SK-N-MC (cell line): ENCODE results near the gene PLA2G4B.
"Not testable (repeated sequence)": the region's sequence is repeated elsewhere in the genome, so short reads cannot be mapped to it uniquely, and the experiment has no call there.

ENCODE experiments used
- DNase-seq: peaks from one replicate; pipeline ENCODE4 v3.0.0-alpha.2; 2011; ENCODE audit warnings: low read depth, low spot score
- H3K27ac ChIP-seq: fragments of 200-600 bp; sonication (generic); 2 replicates; pipeline ENCODE4 v1.5.1; 2016; ENCODE audit warnings: mixed run types
- H3K36me3 ChIP-seq: fragments of 200-600 bp; sonication (generic); 2 replicates; pipeline ENCODE4 v1.6.1; 2017; ENCODE audit warnings: antibody characterized with exemption, low read length, mixed read lengths; ENCODE audit not compliant: insufficient read depth
- H3K4me3 ChIP-seq: fragments of 200-600 bp; sonication (generic); 2 replicates; pipeline ENCODE4 v1.5.1; 2016
- H3K9ac ChIP-seq: fragments of 200-600 bp; sonication (generic); 2 replicates; pipeline ENCODE4 v1.8.0; 2017; ENCODE audit warnings: mixed run types, mixed read lengths; ENCODE audit not compliant: insufficient read length
- H3K9me3 ChIP-seq: fragments of 200-600 bp; sonication (generic); 2 replicates; pipeline ENCODE4 v1.6.1; 2017; ENCODE audit warnings: low read depth, mild to moderate bottlenecking, antibody characterized with exemption, low read length, moderate library complexity, mixed read lengths
- EZH2 ChIP-seq: fragments of 200-600 bp; sonication (generic); IDR thresholded peaks from one replicate; pipeline ENCODE4 v1.6.1; 2017; ENCODE audit warnings: antibody characterized with exemption
- FOXP2 ChIP-seq: optimal IDR thresholded peaks from 2 replicates; pipeline ENCODE3; 2011; ENCODE audit warnings: mild to moderate bottlenecking, moderate library complexity; ENCODE audit not compliant: insufficient read depth; ENCODE audit errors: extremely low read length, control extremely low read depth
- POLR2AphosphoS5 ChIP-seq: IDR thresholded peaks from 2 replicates; pipeline ENCODE4 v1.6.1; 2012; ENCODE audit warnings: mild to moderate bottlenecking, low read depth, low read length, borderline replicate concordance

Gene PLA2G4B

GRCh38 chr15:41827880-41828806 lies 10.5 kb upstream of the PLA2G4B start, which contains the start of gene JMJD7:
Gene JMJD7, plus strand, starts transcription at chr15:41828092. Its CDS starts 33 bp downstream, at chr15:41828125.
- Histone ChIP-seq H3K9me3 (no peaks in the 10 kb centered on the region), H3K36me3 (no peaks in the 10 kb centered on the region; the same call in 1 of the 2 replicates), H3K9ac (peak within 1 kb of the TSS; percentile 81), H3K27ac (no peak within 1 kb of the TSS), H3K4me3 (peak within 1 kb of the TSS; percentile 88)
- DNase-seq, result no peak
- TF ChIP-seq EZH2 (no peak), POLR2AphosphoS5 (peak; percentile 88)

- no peak overlapping the region for H3K27ac ChIP-seq
- peak overlapping the region; percentile 81 for H3K9ac ChIP-seq
- peak overlapping the region; percentile 88 for H3K4me3 ChIP-seq
- no peak for TF ChIP-seq FOXP2
- no peak for TF ChIP-seq POLR2AphosphoS5
- TF ChIP-seq EZH2, result no peak
- H3K9me3 ChIP-seq, result no peaks in the 10 kb centered on the region
- DNase-seq, result no peak
- no peaks in the 10 kb centered on the region for H3K36me3 ChIP-seq
Measured at GRCh38 chr15:41828807-41829141, 9.9 kb upstream of the PLA2G4B start.

DNA sequence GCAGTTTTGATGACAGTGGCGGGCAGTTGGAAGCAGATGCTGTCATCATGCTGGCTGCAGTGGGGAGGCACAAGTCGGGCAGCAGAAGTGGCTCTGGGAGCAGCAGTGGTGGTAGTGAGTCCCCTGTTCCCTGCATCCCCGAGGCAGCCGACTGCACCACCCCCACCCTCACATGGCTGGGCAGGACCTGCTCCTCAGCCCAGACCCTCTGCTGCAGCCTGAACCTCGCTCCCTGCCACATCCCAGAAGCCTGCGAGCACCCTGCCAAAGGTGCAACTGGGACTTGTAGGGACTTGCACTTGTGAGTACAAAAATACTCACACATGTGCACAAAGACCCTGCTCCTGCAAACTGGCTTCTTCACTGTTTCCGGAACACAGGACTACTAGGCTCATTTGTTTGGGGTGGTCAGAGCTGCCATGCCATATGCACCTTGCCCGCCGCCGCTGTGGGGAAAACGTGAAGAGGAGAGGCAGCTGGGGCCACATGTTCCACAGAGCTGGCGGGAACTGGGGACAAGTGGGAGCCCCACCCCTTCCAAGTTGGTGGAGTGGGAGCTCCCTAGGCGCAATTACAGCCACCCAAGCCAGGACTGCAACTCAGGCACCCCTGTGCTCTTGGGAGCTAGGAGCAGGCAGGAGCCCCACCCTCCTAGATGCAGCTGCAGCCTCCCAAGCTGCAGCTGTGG lies 8.5 kb upstream of the PLA2G4B start:
- H3K9ac ChIP-seq, result no peak overlapping the region
- no peak overlapping the region for H3K4me3 ChIP-seq
- TF ChIP-seq FOXP2 (no peak), EZH2 (no peak)
- no peaks in the 10 kb centered on the region for H3K9me3 ChIP-seq
- DNase-seq, result no peak
- H3K36me3 ChIP-seq, result no peaks in the 10 kb centered on the region
- no peak overlapping the region for H3K27ac ChIP-seq

- not testable (repeated sequence) for H3K27ac ChIP-seq, H3K9me3 ChIP-seq, H3K36me3 ChIP-seq, H3K9ac ChIP-seq, DNase-seq, H3K4me3 ChIP-seq
Measured at GRCh38 chr15:41831291-41831690, 7.4 kb upstream of the PLA2G4B start.

GRCh38 chr15:41832208-41832607 lies 6.4 kb upstream of the PLA2G4B start:
- Histone ChIP-seq H3K4me3 (no peak overlapping the region), H3K36me3 (no peaks in the 10 kb centered on the region), H3K27ac (no peak overlapping the region), H3K9ac (no peak overlapping the region), H3K9me3 (no peaks in the 10 kb centered on the region)
- no peak for DNase-seq
- no peak for TF ChIP-seq EZH2
- no peak for TF ChIP-seq POLR2AphosphoS5
- no peak for TF ChIP-seq FOXP2

DNA sequence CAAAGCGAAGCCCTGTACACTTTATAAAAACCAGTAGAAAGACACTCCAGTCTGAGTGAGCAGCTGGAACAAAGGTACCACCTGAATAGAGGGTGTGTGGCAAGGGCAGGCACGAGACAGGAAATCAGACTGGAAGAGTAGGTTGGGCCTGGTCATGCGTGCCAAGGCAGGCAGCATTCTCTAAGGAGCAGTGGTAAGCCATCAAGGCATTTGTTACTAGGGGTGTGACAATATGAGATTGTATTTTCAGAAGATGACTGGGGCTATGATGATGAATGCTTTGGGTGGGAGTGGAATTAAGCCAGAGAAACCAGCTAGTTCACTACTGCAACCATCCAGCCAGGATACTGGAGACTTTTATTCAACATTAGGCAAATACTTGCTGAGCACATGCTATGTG lies 5.8 kb upstream of the PLA2G4B start:
- Histone ChIP-seq H3K36me3 (no peaks in the 10 kb centered on the region), H3K4me3 (no peak overlapping the region), H3K9me3 (no peaks in the 10 kb centered on the region), H3K9ac (no peak overlapping the region), H3K27ac (no peak overlapping the region)
- TF ChIP-seq EZH2 (no peak), FOXP2 (no peak), POLR2AphosphoS5 (no peak)
- no peak for DNase-seq

DNA sequence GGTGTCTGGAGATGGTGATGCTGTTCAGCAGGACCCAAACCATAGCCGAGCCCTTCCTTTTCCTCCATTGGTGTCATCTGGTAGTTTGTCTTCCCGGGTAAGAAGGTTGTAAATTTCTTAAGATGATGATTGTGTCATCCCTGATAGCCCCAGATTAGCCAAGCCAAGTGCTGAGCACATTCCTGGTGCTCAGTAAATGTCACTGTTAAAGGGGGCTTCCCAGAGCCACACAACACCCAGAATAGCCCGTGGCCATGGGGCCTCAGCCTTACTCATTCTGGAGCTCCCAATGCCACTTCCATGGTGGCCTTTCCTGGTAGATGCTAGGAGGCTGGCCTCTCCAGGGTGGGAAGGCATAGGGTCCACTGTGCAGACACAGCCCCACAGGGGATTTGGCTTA lies 4.6 kb upstream of the PLA2G4B start:
- H3K9ac ChIP-seq, result no peak overlapping the region
- no peak overlapping the region for H3K27ac ChIP-seq
- H3K36me3 ChIP-seq, result no peaks in the 10 kb centered on the region
- no peak for DNase-seq
- no peak overlapping the region for H3K4me3 ChIP-seq
- TF ChIP-seq POLR2AphosphoS5 (no peak), FOXP2 (no peak), EZH2 (no peak)
- no peaks in the 10 kb centered on the region for H3K9me3 ChIP-seq

GRCh38 chr15:41836073-41836472 lies 2.6 kb upstream of the PLA2G4B start:
- no peaks in the 10 kb centered on the region for H3K36me3 ChIP-seq
- TF ChIP-seq POLR2AphosphoS5, result no peak
- no peak for TF ChIP-seq EZH2
- no peak for TF ChIP-seq FOXP2
- H3K9me3 ChIP-seq, result no peaks in the 10 kb centered on the region
- no peak for DNase-seq
- no peak overlapping the region for H3K4me3 ChIP-seq
- H3K27ac ChIP-seq, result no peak overlapping the region
- no peak overlapping the region for H3K9ac ChIP-seq
